GM21717 (cell line): Measurements from ENCODE around the gene FHOD1.
A peak's percentile ranks its signal among the peaks of the same experiment; 100 is the strongest.

ENCODE experiments used
- ATAC-seq: cut with Tn5 transposase; IDR thresholded peaks from one replicate; pipeline ENCODE4 v1.9.1; 2021; ENCODE audit warnings: mild to moderate bottlenecking, moderate library complexity; ENCODE audit not compliant: unreplicated experiment

The FHOD1 gene

DNA sequence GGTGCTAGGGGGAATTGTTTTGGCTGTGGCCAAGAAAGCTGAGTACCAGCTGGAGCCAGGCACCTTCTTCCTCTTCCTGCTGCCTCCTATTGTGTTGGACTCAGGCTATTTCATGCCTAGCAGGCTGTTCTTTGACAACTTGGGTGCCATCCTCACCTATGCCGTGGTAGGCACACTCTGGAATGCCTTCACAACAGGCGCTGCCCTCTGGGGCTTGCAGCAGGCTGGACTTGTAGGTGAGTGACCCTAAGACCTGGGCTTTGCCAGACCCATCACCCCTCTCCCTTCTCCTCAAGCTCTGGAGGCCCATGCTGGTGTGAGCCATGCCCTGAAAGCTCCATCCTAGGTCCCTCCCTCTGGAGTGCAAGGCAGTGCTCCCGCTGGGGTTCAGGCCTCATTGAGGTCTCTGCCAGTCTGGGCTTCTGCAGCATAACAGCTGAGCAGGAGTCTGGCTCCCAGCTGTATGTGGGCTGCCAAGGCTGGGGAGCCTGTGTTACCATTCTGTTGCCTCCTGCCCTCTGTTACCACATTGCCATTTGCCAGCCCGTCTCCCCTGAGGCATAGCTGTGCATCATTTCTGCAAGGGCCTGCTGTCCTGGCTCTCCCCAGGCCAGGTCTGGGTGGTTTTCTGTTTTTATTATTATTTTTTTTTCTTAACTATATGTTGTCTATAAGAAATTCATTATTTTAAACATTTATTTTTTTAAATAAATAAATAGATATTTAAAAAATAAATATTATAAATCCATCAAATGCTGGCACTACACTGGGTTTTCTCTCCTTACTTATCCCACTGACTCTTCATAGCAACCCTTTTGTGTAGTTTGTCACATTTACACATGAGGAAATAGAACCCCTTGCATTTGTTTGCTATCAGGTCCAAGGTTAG lies 5.6 kb upstream of the FHOD1 start:
- ATAC-seq, result no peak

DNA sequence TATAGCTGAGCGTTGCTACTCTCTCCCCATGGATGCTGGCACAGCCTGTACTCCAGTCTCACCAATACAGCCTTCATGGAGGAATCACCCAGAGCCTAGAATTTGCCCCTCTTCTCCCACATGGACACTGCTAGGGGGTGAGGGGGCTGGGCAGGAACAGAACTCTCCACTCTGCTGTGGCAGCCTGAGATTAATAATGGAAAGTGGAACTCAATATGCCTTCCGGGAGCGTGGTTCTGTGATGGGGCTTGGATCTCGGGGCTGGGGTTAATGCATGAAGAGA lies 2.7 kb upstream of the FHOD1 start:
- ATAC-seq, result no peak

DNA sequence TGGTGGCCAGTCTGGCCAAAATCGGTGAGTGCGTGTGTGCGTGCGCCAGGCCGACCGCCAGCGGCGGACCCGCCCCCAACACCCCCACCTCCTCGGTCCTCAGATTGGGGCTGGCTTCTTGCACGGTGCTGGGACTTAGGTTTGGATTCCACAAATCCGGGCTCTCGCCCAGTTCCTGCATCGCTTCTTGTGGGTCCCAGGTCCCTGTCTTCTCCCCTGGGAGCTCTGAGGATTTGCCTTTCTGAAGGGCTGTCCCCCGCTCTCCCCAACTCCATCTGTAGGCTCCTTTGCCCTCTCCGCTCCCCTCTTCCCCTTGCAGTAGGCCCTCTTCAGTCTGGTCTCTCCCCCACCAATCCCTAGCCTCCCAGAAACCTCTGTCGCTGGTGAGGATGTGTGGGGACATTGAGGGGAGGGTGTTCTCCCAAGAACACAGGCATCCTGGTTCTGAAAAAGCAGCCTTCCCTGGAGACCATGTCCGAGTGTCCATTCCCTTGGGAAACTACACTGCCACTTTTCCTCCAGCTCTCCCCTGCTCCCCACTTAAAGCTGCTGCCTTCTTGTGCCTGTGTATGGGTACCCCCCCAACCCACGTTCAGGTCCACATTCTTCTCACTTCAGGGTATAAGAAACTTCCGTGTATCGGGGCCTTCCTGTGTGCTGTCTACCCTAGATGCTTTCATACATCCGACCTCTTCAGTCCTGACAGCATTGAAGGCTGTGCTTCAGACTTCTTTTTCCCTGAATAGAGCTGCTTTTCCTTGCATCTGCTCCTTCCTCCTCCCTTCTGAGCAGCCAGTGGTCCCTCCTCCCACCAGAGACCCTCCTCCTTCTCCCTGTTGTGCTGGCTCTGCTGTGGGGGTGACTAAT lies 2.1 kb upstream of the FHOD1 start:
- ATAC-seq, result no peak

DNA sequence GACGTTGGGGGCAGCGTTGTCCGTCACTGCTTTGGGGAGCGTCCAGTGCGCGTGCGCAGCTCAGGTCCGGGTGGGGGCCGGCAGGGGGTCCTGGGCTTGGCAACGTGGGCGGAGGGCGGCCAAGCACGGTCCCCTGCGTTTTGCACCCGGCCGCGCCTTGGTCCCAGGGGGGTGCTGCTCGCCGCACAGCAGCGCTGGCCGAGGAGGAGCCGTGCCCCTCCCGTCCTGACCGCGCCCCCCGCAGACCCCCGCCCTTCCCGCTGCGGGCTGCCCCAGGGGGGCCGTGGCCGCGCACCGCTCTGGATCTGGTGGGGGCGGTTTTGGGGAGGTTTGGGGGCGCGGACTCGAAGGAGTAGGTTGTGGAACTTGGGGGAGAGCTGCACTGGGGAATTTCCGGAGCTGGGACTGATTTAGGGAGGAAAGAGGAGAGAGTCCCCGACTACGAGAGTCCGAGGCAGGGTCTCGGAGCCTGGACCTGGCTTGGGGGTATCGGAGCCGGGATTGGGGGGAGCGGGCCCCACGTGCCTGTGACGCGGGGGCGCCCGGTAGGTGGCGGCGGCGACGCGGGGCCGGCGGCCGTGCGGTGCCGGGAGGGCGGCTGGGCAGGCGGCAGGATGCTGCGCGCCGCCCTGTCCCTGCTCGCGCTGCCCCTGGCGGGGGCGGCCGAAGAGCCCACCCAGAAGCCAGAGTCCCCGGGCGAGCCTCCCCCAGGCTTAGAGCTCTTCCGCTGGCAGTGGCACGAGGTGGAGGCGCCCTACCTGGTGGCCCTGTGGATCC lies 1.3 kb upstream of the FHOD1 start, which contains the start of gene SLC9A5:
TSS of gene SLC9A5 (plus strand) at position 579 of the 777 bp plus-strand sequence. CDS start at position 615, 36 bp downstream.
- ATAC-seq, result no peak

DNA sequence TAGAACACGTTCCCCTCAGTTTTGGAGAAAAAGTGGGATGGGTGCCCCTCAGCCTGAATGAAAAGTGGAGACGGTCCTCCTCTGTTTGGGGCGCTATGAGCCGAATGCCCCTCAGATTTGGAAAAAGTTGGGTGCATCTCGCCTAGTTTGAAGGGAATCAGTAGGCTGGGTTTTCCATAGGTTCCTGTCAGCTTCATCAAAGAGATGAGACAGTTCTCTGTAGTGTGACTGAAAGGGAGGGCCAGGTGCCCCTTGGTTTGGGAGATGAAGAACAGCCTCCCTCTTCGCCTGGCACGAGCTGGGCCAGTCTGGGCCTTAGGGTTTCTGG lies 756 bp upstream of the FHOD1 start:
- no peak for ATAC-seq

DNA sequence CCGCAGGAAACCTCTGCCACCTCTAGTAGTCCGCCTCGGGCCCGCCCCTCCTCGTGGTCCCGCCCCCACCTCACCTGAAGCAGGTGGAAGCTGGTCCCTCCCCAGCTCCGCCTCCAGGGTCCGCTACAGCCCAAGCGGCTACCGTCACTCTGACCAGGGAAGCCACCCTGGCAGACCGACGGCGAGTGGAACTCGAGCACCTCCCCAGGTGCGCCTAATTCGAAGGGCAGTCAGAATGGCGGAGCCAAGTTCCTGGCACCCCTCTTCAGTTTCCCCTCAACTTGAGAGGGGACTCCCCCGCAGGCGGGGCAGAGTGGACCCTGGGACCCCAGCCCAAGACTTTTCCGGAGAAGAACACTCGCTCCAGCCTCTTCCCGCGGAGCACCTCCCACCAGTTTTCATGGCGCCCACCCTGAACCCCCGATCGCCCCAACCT lies 507 bp downstream of the FHOD1 start:
- peak; percentile 22 for ATAC-seq

DNA sequence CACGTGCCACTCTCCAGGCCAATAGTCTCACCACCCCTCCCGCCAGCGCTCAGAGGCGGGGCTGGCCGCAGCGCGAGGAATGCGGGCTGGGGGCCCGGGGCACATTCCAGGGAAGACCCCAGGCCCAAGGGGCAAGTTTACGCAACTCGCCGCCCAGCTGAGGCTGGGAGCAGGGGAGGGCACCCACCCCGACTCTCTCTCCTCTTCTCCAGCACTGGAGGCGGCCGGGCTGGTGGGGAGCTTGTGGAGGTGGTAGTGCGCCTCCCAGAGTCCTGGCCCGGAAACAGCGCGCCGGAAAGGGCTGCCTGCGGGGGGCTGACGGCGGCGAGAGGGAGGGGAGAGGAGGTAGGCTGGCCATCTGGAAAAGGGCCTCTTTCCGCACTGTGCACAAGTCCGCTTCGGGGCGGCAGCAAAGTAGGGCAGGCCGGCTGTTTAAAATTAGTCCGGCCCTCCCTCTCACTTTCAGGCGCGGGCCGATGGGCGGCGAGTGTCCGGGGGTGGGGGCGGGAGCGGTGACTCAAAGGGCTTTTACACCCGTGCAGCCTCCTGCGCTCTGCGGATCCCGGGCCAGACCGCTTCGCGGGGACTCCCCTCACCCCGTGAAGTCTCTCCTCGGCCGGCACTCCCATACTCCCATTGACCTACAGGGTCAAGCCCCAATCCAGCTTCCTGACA lies 1.1 kb downstream of the FHOD1 start:
- peak; percentile 15 for ATAC-seq

DNA sequence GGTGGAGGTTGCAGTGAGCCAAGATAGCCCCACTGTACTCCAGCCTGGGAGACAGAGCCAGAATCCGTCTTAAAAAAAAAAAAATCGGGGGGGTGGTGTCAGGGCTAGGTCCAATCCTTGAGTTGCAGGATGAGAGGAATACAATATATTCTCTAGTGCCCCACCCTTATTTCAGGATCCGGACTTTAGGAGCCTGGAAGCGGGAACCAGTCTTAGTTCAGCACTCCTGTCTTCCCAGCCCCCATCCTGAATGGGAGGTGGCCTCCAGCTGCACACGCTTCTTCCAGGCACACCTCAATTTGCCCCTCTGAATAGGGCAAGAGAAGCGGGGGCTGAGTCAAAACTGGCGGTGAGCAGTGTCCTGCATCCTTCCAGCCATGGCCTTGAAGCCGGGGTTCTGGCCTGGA lies 1.6 kb downstream of the FHOD1 start:
- ATAC-seq, result no peak

DNA sequence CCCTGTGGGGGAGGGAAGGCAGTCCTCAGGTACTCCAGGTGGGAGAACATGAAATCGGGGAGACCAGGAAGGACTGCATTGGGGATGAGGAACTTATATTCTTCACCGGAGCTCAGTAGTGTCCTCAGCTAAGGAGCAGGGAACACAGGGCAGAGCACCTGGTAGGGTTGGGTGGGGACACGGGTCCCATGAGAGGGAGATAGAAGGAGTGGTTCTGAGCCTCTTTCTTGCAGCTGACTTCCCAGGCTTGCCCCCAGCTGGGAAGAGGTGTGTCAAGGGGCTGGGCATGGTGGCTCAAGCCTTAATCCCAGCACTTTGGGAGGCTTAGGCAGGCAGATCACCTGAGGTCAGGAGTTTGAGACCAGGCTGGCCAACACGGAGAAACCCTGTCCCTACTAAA lies 2.1 kb downstream of the FHOD1 start:
- no peak for ATAC-seq

DNA sequence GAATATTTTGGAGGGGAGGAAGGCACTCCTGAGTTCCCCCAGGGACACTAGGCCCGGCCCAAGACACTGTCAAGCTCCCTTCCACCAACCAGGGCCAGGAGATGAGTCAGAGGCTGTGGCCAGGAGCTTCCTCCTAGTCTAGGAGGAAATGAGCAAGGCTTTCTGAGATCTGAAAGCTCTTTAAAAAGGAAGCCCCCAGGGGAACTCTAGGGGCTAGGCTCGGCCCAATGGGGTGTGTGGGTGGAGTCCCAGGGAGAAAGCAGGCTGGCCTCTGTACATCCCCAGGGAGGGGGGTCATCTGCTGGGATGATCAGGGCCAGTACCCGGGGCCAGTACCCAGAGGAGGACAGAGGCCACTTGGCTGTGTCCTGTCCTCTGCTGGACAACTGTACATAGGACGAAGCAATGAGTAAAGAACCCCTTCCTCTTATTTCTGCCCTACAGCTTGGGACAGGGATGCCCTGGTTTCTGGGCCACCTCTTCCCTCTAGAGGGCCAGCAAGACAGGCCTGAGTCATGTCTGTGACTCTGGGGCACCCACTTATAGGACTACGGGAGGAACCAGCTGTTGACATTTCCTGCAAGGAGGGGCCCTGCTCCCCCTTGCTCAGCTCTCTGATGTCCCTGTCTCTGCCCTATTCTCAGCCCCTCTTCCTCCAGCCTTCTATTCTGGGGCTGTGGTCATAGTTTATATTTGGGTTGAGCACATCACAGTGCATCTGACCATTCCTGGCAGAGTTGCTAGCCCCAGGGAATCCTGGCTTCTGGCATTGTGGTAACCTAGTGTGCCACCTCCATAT lies 2.7 kb downstream of the FHOD1 start:
- ATAC-seq, result peak; percentile 42

DNA sequence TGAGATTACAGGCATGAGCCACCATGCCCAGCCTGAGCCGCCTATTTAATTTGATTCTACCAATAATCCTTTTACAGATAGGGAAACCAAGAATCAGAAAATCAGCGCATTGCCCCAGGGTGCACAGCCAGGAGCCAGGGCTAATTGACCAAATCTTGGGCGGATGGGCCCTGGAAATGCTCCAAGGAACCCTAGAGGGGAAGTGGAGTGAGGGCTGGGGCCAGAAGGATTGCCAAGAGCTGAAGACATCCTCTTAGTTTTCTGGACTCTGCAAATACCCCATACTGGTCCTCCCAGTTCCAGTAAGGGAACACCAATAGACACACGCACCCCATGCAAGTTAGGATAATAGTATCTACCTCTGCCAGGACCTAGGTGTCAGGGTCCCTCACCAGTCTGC lies 3.8 kb downstream of the FHOD1 start:
- ATAC-seq, result no peak

DNA sequence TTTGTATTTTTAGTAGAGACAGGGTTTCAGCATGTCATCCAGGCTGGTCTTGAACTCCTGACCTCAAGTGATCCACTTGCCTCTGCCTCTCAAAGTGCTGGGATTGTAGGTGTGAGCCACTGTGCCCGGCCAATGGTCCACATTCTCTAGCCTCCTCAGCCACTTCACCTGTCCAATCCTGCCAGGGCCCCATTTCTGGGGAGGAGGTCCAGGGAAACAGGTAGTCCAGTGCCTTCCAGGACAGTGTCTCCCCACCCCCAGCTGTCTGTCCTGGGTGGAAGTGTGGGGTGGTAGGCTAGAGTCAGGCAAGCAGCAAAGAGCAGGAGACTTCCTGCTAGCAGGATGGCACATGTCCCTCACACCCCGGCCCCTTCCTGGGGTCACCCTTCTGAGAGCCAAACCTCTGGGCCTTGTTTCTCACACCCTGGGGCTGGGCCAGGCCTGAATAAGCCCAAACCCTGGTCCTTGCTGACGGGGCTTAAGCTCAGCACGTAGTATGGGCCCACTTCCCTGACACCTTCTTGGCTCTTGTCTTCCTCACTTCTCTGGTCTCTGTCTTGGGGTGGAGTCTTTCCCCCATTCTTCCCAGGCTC lies 5.0 kb downstream of the FHOD1 start:
- ATAC-seq, result no peak

DNA sequence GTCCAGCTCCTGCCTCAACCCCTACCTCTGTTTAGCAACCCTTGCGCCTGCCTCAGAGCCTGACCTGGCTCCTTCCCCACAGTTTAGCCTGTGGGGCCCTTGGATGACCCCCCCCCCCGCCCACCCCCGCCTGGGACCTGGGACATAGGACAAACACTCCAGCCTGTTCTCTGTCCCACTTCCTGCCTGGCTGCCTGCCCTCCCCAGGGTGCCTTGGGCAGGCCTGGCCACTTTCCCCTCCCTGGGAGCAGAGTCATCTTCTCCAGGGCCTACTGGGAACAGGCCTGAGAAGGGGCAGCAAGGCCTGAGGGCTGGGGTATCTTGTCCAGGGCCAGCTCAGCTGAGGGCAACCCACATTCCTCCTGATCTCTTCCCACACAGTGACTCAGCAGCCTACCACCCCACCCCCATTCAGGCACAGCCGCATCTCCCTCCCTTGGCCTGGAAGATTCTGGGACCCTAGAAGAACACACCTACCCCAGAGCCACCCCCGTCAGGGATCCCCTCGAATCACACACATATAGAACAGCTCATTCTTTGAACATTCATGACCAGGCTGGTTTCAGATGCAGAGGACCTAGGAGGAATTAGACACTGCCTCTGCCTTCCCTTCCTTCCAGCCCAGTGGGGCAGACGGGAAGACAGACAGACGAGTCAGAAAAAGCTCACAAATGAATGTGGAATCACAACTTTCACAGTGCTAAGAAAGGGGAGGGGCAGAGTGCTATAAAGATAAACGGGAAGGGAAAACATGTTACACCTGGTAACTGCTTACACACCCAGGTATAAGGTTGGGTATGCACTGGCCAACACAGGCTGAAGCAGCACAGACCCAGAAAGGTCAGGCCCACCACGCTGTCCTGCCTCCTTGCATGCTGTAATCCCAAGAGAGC lies 6.0 kb downstream of the FHOD1 start:
- ATAC-seq, result no peak

DNA sequence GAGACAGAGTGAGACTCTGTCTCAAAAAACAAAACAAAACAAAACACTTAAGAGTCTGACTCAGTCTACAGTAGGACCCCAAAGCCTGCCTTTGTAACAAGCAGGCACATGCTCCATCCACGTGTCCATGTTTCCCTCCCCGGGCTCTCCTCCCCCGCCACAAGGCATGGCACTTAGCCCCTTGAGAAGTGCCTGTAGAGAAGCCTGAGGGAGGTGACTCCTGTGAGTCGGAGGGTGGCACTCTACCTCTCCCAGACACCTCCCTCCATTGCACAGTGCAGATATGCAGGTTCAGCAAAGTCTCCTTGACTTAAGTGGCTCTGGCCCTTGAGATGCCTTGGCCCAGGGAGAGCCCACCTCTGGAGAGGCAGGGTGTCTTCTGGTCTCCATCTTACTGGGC lies 6.8 kb downstream of the FHOD1 start:
- ATAC-seq, result no peak

DNA sequence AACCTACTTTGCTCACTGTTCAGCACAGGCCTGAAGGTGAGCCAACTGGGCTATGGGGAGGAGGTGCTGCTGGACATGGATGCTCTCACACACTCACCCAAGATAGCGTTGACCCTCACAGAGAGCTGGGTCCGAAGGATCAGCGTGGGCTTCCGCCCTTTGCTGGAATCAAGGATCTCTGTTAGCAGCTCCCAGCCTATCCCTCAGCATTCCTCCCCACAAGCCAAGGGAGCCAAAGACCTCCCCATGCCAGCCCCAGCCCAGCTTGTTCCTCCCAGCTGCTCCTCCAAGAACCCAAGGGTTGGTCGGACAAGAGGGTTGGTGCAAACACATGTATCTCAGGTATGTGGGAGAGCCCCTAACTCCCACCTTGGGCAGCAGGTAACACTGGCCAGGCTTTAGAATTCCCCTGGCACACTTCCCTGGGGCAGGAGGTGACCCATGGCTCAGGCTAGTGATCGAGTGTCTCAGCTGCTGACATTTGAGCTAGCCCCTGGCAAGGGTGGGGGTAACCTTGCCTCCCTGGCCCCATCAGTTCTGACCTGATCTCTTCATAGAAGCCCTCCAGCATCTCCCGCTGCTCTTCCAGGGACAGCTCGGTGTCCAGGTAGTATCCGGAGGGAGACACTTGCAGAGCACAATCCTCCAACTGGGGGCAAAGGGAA lies 8.3 kb downstream of the FHOD1 start:
- ATAC-seq, result no peak

DNA sequence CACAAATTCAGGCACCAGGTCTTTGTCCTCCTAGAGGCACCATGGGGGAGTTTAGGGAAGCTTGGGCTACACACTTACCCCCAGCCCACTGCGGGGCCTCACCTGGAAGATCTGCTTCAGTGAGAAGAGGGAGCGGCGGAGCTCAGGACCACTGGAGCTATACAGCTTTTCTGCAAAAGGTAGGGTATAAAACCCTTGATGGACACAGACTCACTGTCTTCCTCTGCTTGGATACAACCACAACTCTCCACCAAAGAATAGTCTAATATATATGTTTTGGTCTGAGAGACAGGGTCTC lies 9.1 kb downstream of the FHOD1 start:
- ATAC-seq, result no peak

DNA sequence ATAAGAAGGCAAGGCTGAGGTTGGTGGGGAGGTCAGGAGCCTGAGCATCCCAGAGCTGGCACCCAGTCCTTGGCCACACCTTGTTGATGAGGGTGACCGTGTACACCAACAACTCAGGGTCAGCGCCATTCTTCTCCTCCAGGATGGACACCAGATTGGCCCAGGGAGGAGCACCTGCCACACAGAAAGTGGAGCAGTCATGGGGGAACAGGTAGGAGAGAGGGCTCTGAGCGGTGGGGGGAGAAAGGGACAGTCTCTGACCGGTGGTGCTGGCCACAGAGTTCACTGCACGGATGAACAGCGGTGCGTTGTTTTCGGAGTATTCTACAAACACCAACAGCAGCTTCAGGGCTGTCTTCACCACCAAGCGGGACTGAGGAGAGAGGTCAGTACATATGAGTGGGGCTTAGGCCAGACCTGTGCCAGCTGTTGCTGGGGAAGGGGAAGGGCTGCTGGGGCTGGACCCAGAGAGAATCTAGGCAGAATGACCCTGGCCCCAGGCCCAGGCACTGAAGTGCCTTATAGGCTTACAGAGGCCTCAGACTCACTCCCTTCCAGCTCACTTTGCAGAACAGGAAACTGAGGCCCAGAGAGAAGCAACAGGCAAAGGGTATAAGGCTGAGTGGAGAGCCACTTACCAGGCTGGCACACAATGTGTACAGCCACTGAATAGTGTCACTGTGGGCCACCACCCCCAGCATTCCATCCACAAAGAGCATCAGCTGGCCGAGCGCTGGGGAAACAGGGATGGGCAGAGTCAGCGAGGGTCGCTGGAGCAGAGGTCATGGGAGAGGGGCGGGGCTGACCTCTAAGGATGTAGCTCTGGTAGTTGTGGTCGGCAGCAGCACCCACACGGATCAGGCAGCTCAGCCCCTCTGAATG lies 9.6 kb downstream of the FHOD1 start:
- no peak for ATAC-seq
